Activated naive CD4-positive, alpha-beta T cell treated with anti-CD3 and anti-CD28 coated beads for 36 hours (primary cell): ENCODE data around the gene HSD17B13. TPM values are rescaled to one million over a fixed set of nuclear protein-coding genes. Genes with fewer than 3 reads are reported as not detected.
"Not testable (repeated sequence)": the region's sequence is repeated elsewhere in the genome, so short reads cannot be mapped to it uniquely, and the experiment has no call there.

ENCODE experiments used
- CTCF ChIA-PET: fragments of 350-600 bp; sonication (Branson Sonifier 250); formaldehyde crosslinking; loops from one replicate; lab custom pipeline; 2021; ENCODE audit warnings: antibody characterized with exemption; lab: Charles Lee
- DNase-seq: peaks from one replicate; pipeline ENCODE4 v3.0.0-alpha.2; 2020
- H3K27ac Mint-ChIP-seq: one replicate; pipeline ENCODE4 v1.8.0; 2021; ENCODE audit warnings: mild to moderate bottlenecking, mixed read lengths
- H3K27me3 Mint-ChIP-seq: one replicate; pipeline ENCODE4 v1.8.0; 2021; ENCODE audit warnings: low read depth, mixed read lengths
- H3K36me3 Mint-ChIP-seq: one replicate; pipeline ENCODE4 v1.8.0; 2021; ENCODE audit warnings: low read depth, mixed read lengths
- H3K4me1 Mint-ChIP-seq: one replicate; pipeline ENCODE4 v1.8.0; 2021; ENCODE audit warnings: low read depth, mixed read lengths
- H3K4me3 Mint-ChIP-seq: one replicate; pipeline ENCODE4 v1.8.0; 2021; ENCODE audit warnings: mild to moderate bottlenecking, moderate library complexity, mixed read lengths
- H3K9me3 Mint-ChIP-seq: one replicate; pipeline ENCODE4 v1.8.0; 2021; ENCODE audit warnings: mixed read lengths
- intact Hi-C: fragments of 100-400 bp; cut with micrococcal nuclease; formaldehyde crosslinking; loops from one replicate; pipeline ENCODE4 v1.15.1; 2023
- total RNA-seq, 2 experiments: library from RNA; stranded (reverse); gene quantifications; one replicate each; pipeline ENCODE4 v1.2.3, GENCODE V29; 2021

HSD17B13 gene
- total RNA-seq, 2 experiments from 2014 or later, result 0.10 to 0.12 TPM

DNA sequence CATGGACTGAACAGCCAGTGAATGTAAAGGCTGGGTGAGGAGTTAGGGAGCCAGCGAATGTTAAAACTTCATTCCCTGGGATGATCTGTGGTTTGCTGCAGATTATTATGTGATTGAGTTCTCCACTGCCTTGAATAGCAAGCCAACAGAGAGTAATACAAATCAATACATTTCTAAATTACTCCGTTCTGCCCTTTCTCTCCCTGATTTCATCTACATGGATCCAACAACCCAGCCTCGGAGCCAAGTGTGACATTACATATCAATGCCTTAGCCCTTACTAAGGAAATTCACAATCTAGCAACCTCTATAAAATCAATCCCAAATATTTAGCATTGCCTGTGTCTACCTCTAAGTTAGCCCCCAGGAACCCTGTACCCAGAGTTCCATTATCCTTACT, 11.0 kb downstream of the HSD17B13 start:
- Mint-ChIP-seq H3K4me3 (no peak overlapping the region), H3K4me1 (no peaks in the 10 kb centered on the region), H3K9me3 (no peaks in the 10 kb centered on the region), H3K27me3 (no peaks in the 10 kb centered on the region), H3K27ac (no peak overlapping the region), H3K36me3 (no peaks in the 10 kb centered on the region)
- CTCF ChIA-PET, result no interaction called here
- intact Hi-C loops, result no loop called here
- DNase-seq, result no peak

DNA sequence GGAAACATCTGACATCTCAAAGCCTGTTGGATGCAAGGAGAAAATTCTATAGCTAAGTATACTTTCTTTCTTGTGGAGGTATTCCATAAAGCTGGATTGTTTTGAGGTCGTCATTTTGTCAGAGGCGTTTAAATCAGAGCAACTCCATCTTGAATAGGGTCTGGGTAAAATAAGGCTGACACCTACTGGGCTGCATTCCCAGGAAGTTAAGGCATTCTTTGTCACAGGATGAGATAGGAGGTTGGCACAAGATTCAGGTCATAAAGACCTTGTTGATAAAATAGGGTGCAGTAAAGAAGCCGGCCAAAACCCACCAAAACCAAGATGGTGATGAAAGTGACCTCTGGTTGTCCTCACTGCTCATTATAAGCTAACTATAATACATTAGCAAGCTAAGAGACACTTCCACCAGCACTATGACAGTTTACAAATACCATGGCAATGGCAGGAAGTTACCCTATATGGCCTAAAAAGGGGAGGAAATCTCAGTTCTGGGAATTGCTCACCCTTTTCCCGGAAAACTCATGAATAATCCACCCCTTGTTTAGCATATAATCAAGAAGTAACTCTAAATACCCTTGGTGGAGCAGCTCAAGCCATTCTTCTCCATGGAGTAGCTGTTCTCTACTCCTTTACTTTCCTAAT, 11.9 kb downstream of the HSD17B13 start:
- CTCF ChIA-PET, result interaction anchor here (0.5 kb wide), 1 partner anchor 170 kb away, joined by 4 read pairs; no protein-coding TSS in a partner anchor
- no peak overlapping the region for H3K27ac Mint-ChIP-seq
- no peaks in the 10 kb centered on the region for H3K4me1 Mint-ChIP-seq
- no peaks in the 10 kb centered on the region for H3K27me3 Mint-ChIP-seq
- no peak for DNase-seq
- H3K4me3 Mint-ChIP-seq, result no peak overlapping the region
- H3K36me3 Mint-ChIP-seq, result no peaks in the 10 kb centered on the region
- H3K9me3 Mint-ChIP-seq, result no peaks in the 10 kb centered on the region
- intact Hi-C loops, result no loop called here

DNA sequence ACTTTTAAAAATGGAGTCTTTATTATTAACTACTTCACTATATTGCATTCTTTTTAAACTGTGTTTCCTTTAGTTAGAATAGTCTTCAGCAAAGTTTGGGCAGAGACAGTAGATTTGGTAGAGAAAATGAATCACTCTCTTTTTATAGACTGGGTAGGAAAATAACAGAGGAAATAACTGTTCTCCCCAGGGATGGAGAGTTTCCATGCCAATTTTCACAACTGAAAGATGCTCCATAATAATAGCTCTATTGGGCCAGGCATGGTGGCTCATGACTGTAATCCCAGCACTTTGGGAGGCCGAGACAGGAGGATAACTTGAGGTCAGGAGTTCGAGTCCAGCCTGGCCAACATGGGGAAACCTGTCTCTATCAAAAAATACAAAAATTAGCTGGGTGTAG, 13.1 kb downstream of the HSD17B13 start:
- Mint-ChIP-seq H3K27ac (no peak overlapping the region), H3K9me3 (no peaks in the 10 kb centered on the region), H3K4me1 (no peaks in the 10 kb centered on the region), H3K27me3 (no peaks in the 10 kb centered on the region), H3K36me3 (no peaks in the 10 kb centered on the region), H3K4me3 (no peak overlapping the region)
- no peak for DNase-seq
- CTCF ChIA-PET, result no interaction called here
- intact Hi-C loops, result no loop called here

DNA sequence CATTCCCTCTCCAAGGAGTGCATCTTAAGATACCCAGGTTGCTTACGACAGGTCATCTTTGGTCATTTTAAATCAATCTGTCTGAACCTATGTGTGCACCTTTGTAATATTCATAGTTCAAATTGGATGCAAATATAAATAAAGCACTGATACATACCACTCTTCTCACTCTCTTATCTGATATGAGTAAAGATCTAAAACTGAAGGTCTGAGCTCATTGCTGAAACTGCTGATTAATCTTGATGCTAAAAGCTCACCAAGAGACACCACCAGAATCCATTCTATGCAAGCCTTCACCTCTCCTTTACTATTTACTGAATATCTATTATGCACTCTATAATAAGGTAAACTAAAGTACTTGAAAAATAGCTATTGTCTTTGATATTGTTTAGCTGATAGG, 16.6 kb downstream of the HSD17B13 start:
- Mint-ChIP-seq H3K9me3 (no peaks in the 10 kb centered on the region), H3K4me1 (no peaks in the 10 kb centered on the region), H3K27ac (no peak overlapping the region), H3K36me3 (no peaks in the 10 kb centered on the region), H3K4me3 (no peak overlapping the region), H3K27me3 (no peaks in the 10 kb centered on the region)
- CTCF ChIA-PET, result no interaction called here
- intact Hi-C loops, result no loop called here
- no peak for DNase-seq

DNA sequence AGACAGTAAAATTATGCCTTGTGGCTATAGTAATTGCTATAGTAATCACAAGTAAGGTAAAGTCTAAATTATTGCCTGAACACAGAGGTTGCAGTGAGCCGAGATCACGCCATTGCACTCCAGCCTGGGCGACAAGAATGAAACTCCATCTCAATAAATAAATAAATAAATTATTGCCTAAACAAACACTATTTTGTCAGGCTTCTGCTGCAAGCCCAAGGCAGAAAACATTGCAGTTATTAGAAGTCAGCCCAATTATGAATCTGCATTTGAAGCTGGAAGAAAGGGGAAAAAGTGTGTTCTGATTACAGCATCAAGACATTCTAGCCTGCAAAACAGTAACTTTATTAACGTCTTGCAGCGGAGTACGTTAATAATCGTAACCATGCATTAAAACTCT, 17.1 kb downstream of the HSD17B13 start:
- Mint-ChIP-seq H3K4me1 (no peaks in the 10 kb centered on the region), H3K36me3 (no peaks in the 10 kb centered on the region), H3K27ac (no peak overlapping the region), H3K9me3 (no peaks in the 10 kb centered on the region), H3K27me3 (no peaks in the 10 kb centered on the region), H3K4me3 (no peak overlapping the region)
- intact Hi-C loops, result no loop called here
- DNase-seq, result no peak
- CTCF ChIA-PET, result no interaction called here

DNA sequence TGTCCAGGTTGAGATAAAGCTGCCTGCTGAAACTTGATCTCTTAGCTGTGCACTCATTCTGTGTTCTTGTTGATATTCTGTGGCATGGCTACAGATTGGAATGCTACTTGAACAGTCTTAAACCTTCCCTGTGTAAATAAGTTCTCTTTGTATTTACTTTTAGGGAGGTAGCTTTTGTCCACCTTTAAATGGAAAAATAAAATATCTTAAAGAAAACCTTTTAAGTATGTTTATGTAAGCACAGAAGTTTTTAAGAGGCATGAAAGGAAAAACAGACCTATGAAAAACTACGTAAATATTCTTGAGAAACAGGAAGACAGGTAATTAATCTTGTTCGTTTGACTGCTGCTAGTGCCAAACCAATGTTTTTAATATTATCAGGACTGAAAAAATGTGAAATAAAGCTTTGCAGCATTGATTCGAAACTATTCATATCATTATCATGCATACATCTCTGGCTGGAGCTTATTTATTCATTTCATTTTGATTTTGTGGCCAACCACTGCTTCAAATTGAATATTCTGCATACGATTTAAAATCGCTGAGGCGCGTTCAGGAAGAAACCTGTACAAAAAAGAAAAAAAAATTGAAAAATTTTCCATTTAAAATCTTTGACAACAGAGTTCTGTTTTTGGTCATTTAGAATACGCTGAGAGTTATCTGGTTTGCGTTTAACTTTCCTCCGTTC, 17.8 kb downstream of the HSD17B13 start:
- H3K4me1 Mint-ChIP-seq, result no peaks in the 10 kb centered on the region
- CTCF ChIA-PET, result interaction anchor here (0.5 kb wide), 1 partner anchor 190 kb away, joined by 3 read pairs; no protein-coding TSS in a partner anchor
- H3K4me3 Mint-ChIP-seq, result no peak overlapping the region
- no peak for DNase-seq
- no peaks in the 10 kb centered on the region for H3K27me3 Mint-ChIP-seq
- H3K9me3 Mint-ChIP-seq, result no peaks in the 10 kb centered on the region
- H3K36me3 Mint-ChIP-seq, result no peaks in the 10 kb centered on the region
- no peak overlapping the region for H3K27ac Mint-ChIP-seq
- intact Hi-C loops, result no loop called here

DNA sequence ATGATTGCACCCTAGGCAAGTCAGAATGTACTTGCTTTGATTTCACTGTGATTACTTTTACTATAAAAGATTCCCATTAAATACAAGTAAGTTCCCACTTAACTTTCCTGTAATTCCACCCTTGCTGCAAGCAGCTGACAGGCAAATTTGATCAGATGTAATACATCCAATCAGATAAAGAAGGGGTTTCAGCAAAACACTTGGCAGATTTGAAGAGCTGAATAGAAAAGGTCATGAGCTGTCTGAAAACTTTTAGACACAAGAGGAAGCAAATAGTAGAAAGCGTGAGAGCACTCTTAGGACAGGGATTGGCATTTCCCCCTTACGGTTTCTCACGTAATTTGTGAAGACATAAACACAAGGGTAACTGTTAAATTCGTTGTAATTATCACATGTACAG, 22.8 kb downstream of the HSD17B13 start:
- H3K4me1 Mint-ChIP-seq, result no peaks in the 10 kb centered on the region
- no peaks in the 10 kb centered on the region for H3K27me3 Mint-ChIP-seq
- CTCF ChIA-PET, result no interaction called here
- H3K27ac Mint-ChIP-seq, result no peak overlapping the region
- intact Hi-C loops, result no loop called here
- no peaks in the 10 kb centered on the region for H3K36me3 Mint-ChIP-seq
- H3K4me3 Mint-ChIP-seq, result no peak overlapping the region
- DNase-seq, result no peak
- H3K9me3 Mint-ChIP-seq, result no peaks in the 10 kb centered on the region

DNA sequence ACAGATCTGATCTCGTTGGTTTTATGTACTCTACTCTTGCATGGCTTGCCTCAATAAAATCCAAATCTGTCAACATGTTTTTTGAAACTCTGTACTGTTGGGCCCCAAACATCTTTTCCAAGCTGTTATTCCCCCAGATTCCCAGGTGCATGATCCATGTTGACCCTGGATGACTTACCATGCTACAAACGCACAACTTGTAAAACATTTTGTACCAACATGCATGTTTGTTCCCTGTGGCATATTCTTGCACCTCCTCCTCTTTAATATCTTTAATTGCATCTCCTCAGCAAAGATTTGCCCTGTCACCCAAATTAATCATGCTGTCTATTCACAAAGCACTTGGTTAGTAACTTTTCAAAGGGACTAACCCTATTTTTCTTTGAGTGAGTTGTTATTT, 24.3 kb downstream of the HSD17B13 start:
- intact Hi-C loops, result no loop called here
- CTCF ChIA-PET, result no interaction called here
- H3K4me3 Mint-ChIP-seq, result no peak overlapping the region
- no peaks in the 10 kb centered on the region for H3K27me3 Mint-ChIP-seq
- no peak overlapping the region for H3K27ac Mint-ChIP-seq
- DNase-seq, result no peak
- H3K36me3 Mint-ChIP-seq, result no peaks in the 10 kb centered on the region
- no peaks in the 10 kb centered on the region for H3K4me1 Mint-ChIP-seq
- peaks cover 5% of the 10 kb centered on the region for H3K9me3 Mint-ChIP-seq

DNA sequence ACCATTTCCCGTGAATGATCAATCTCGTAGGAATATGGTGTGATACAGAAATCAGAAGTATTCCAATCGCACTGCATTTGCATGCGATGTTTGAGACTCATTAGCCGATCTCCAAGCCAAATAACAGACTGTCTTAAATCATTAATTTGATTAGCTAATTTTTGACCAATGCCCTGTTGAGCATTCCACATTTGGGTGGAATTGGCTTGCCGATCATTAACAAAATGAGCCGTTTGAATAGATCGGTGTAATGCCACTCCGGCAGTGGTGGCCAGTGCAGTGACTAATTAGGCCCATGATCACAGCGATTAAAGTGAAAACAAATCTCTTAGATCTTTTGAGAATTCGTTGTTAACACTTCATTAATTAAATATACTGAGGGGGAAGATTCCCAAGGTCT, 27.8 kb downstream of the HSD17B13 start:
- CTCF ChIA-PET, H3K36me3 Mint-ChIP-seq, DNase-seq, H3K4me1 Mint-ChIP-seq, H3K27me3 Mint-ChIP-seq, H3K9me3 Mint-ChIP-seq, intact Hi-C loops, H3K4me3 Mint-ChIP-seq, H3K27ac Mint-ChIP-seq: not testable (repeated sequence)

DNA sequence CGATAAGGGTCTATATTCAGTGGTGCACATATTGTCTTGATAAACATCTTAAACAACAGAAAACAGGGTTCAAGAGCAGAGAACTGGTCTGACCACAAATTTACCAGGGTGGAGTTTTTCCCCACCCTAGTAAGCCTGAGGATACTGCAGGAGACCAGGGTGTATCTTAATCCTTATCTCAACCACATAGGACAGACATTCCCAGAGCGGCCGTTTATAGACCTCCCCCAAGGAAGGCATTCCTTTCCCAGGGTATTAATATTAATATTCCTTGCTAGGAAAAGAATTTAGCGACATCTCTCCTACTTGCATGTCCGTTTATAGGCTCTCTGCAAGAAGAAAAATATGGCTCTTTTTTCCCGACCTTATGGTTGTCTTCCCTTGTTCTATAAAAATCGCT, 28.8 kb downstream of the HSD17B13 start:
- H3K27me3 Mint-ChIP-seq, intact Hi-C loops: not testable (repeated sequence)

DNA sequence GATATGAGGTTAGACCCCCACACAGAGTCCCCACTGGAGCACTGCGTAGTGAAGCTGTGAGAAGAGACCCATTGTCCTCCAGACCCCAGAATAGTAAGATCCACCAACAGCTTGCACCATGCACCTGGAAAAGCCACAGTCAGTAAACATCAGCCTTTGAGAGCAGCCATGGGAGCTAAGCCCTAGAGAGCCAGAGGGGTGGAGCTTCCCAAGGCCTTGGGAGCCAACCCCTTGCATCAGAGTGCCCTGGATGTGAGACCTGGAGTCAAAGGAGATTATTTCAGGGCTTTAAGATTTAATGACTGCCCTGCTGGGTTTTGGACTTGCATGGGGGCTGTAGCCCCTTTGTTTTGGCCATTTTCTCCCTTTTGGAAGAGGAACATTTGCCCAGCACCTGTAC, 35.7 kb downstream of the HSD17B13 start:
- no peak overlapping the region for H3K27ac Mint-ChIP-seq
- peaks cover 21% of the 10 kb centered on the region for H3K9me3 Mint-ChIP-seq
- H3K4me3 Mint-ChIP-seq, result no peak overlapping the region
- H3K36me3 Mint-ChIP-seq, result no peaks in the 10 kb centered on the region
- no peak for DNase-seq
- H3K27me3 Mint-ChIP-seq, result no peaks in the 10 kb centered on the region
- H3K4me1 Mint-ChIP-seq, result no peaks in the 10 kb centered on the region
- intact Hi-C loops, result no loop called here
- CTCF ChIA-PET, result no interaction called here

More for the DNA sequence above, 28.8 kb downstream of the HSD17B13 start:
- CTCF ChIA-PET, H3K9me3 Mint-ChIP-seq, H3K27ac Mint-ChIP-seq, H3K4me3 Mint-ChIP-seq, H3K36me3 Mint-ChIP-seq, H3K4me1 Mint-ChIP-seq, DNase-seq: not testable (repeated sequence)

DNA sequence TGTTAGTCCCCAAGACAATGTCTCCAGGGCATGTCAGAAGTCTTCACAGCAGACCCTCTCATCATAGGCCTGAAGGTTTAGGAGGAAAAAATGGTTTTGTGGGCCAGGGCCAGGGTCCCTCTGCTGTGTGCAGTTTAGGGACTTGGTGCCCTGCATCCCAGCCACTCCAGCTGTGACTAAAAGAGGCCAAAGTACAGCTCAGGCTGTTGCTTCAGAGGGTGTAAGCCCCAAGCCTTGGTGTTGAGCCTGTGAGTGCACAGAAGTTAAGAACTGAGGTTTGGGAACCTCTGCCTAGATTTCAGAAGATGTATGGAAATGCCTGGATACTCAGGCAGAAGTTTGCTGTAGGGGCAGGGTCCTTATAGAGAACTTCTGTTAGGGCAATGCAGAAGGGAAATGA, 38.4 kb downstream of the HSD17B13 start:
- CTCF ChIA-PET, H3K4me1 Mint-ChIP-seq, H3K4me3 Mint-ChIP-seq, H3K27ac Mint-ChIP-seq, intact Hi-C loops, DNase-seq, H3K27me3 Mint-ChIP-seq, H3K36me3 Mint-ChIP-seq: not testable (repeated sequence)
- H3K9me3 Mint-ChIP-seq, result peaks cover 21% of the 10 kb centered on the region

DNA sequence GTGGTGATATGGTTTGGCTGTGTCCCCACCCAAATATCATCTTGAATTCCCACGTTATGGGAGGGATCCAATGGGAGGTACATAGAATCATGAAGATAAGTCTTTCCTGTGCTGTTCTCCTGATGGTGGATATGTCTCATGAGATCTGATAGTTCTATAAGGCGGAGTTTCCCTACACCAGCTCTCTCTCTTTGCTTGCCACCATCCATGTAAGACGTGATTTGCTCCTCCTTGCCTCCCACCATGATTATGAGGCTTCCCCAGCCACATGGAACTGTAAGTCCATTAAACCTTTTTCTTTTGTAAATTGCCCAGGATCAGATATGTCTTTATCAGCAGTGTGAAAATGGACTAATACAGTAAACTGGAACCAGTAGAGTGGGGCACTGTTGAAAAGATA, 39.5 kb downstream of the HSD17B13 start:
- CTCF ChIA-PET, result no interaction called here
- intact Hi-C loops, result no loop called here
- Mint-ChIP-seq H3K27ac (no peak overlapping the region), H3K9me3 (peaks cover 21% of the 10 kb centered on the region), H3K4me1 (no peaks in the 10 kb centered on the region), H3K27me3 (no peaks in the 10 kb centered on the region), H3K4me3 (no peak overlapping the region), H3K36me3 (no peaks in the 10 kb centered on the region)
- no peak for DNase-seq
